ENCODE data around the gene XPC.

XPC gene

DNA sequence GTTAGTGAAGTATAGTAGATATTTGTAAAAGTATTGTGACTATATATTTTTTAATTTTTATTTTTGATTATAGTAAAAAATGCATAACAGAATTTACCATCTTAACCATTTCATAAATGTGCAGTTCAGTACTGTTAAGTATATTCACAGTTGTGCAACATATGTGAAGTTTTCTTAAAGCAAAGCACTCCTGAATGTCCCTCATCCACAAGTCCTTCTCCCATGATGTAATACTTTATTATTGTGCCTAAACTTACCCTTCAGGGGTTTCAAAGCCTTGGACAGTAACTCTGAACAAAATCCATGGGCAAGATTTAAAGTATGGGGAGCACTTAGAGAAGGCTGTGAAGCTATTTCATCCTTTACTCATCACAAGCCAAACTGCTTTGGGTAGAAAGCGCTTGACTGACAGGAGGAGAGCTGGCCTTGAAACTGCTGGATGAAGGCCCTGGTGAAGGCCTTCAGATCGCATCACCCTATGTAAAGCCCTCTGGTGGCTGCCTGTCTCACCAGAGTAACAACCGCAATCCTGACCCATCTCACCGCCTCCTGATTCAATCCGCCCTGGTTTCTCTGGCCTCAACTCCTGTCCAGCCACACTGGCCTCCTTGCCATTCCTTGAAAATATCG, 28.3 kb upstream of the XPC start:
- no peak for DNase-seq (ENCODE audit: low read depth)

GRCh38 chr3:14204515-14205284, 26.3 kb upstream of the XPC start:
- DNase-seq (ENCODE audit: low read depth) = no peak

- DNase-seq (ENCODE audit: low read depth) = peak; percentile 13
Measured at GRCh38 chr3:14203521-14204079, 25.2 kb upstream of the XPC start.

- DNase-seq (ENCODE audit: low read depth) = no peak
Measured at GRCh38 chr3:14202874-14203520, 24.6 kb upstream of the XPC start.

DNA sequence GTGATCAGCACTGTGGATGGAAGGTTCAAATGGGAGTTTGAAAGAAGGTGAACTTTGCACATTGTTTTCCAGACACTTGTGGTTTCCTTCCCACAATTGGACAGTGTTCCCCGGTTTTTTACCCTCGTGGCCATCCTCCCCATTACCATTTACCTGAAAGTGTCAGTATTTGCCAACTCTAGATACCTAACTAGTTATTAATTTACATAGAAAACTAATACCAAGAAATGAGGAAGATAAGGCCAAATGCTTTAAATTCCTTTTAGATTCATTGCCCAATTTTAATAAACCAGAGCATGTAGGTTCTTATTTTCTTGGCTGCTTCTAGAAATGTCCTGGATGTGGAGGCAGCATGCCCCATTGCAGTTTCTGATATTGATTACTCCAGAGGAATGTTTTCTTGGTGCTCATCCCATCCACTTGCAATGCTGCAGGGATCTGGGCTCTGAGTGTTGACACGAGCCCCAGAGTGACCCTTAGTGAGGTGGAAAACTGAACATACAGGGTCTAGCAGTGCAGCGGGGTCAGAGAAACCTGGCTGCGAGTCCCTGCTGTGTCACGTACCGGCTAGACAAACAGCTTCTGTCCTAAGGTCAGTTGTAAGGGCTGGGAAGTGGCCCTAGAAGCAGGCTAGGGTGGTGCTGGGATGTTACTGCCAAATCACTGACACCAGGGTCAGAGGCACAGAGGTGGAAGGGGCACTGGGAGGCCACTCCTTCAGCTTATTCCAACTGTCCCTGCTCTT, 23.7 kb upstream of the XPC start:
- no peak for DNase-seq (ENCODE audit: low read depth)

DNA sequence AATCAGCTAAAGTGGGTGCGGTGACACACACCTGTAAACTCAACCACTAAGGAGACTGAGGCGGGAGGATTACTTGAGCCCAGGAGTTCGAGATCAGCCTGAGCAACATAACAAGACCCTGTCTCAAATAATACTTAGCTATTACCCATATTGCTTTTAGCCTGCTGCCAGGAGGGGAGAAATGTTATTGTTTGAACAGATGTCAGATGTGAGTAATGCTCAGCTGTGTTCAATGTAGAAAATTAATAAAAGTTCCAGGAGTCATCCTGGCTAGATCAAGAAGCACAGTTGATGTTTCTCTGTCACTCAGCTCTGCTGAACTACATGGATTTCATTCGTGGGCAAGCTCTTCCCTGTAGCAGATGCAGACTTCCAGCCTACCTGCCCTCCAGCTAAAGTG, 22.4 kb upstream of the XPC start:
- DNase-seq (ENCODE audit: low read depth) = no peak

- no peak for DNase-seq (ENCODE audit: low read depth)
Measured at GRCh38 chr3:14200276-14200675, 21.9 kb upstream of the XPC start.

DNA sequence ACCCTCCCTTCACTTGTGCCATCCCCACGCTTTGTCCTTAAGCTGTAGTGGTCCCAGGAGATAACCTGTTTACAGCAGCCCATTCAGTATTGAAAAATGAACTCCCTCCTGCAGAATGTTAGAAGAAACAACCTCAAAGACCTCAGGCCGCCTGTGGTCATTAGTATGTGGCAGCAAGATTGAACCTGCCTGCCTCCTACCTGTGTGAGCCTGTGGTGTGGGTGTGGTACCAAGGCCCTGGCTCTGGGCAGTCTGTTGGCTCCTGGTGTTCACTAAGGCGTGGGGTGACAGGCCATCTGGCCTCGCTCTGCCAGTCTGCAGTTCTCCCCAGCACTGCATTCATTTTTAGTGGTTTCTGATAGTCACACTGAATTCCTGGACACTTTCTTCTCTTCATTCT, 21.2 kb upstream of the XPC start:
- no peak for DNase-seq (ENCODE audit: low read depth)

DNA sequence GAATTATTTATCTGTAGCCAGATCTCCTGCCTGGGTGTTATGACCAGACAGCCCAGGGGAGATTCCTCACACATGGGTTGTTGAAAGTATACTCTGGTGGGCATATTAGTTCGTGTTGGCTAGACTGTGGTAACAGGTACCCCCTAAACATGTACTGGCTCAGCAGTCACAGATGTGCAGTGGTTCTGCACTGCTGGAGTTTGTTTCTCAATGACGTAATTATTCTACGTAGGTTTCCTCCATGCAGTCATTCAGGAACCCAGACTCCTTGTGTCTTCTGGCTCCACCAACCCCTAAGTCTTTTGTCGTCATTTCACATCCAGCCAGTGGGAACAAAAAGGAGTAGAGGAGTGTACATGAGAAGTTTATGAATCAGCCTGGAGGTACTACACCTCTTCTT, 16.5 kb upstream of the XPC start:
- no peak for DNase-seq (ENCODE audit: low read depth)

DNA sequence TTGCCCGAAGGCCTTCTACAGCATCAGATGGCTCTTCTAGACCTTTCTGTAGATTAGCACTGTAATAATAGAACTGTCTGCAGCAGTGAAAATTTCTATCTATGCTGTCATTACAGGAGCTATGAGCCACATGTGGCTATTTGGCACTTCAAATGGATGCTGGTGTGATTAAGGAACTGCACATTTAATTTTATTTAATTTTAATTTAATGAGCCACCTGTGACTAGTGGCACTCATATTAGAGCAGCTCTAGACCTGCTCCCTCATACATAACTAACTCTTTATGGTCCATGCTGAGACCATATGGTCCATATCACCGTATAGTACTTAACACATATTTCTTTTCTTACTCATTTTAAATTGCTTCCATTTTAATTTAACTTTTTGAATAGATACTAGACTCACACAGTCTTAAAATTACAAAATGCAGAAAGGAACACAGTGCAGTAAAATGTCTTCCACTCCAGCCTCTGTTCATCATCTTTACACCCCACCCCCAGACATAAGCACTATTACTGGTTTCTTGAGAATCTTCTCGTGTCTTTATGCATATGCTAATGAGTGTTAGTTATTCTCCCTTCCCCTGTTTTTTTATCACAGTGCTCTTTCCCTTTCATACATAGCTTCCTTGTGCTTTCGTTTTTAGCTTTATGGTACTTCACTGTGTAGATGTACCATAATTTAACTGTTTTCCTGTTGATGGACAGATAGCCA, 9.8 kb upstream of the XPC start:
- DNase-seq (ENCODE audit: low read depth) = no peak

DNA sequence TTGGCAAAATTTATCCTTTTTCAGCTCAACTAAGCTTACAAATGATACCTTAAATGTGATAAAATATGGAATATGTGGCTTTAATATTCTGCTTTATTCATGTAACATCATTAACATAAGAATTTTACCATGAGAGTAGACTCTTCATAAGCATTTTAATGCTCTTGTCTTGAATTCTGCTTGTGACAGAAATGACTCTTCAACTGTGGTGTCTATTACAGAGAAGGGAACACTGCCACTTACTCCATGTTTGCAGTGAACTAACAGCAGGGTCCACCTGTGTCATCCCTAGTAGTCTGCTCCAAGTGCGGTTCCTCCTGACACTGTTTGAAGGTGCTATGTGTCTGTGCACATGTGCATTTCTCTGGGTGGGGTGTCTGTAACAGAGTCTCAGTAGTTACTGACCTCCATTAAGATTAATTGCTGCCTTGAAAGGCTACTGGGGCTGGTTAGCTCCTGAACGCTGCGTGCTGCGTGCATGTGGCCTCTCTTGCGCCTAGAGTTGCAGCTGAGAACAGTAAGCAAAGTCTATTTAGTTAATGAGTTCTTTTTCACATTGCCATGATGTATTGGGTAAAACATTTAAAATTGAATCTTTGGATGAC, 8.6 kb upstream of the XPC start:
- no peak for DNase-seq (ENCODE audit: low read depth)

DNA sequence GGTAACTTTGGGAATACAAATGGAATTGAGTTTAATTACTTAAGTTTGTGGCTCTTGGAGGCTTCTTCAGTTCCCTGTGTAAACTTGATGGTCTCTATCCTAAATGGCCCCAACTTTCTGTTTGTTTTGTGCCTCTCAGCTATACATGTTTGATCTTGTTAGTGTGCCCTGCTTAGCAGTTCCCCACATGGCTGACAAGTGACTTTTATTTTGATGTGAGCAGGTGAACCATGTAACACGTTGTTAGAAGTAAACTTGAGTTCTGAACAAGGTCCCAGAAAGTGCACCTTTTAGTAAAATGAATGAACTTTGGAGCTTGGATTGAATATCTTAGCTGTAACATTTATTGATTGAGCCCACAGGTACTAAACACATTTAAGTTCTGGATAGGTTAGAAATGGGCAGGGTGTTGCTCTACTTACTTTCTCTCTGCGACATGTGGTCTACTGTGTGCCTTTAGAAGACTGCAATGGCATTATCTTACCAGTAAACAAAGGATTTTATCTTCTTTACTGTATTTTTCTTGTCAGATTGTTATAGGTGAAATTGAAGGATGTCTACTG, 4.7 kb upstream of the XPC start:
- no peak for DNase-seq (ENCODE audit: low read depth)

GRCh38 chr3:14181253-14181652, 2.9 kb upstream of the XPC start:
- no peak for DNase-seq (ENCODE audit: low read depth)

GRCh38 chr3:14179795-14180194, 1.4 kb upstream of the XPC start:
- DNase-seq (ENCODE audit: low read depth) = no peak

GRCh38 chr3:14179114-14179465, 689 bp upstream of the XPC start:
- no peak for DNase-seq (ENCODE audit: low read depth)

- no peak for DNase-seq (ENCODE audit: low read depth)
Measured at GRCh38 chr3:14177580-14178246, 688 bp downstream of the XPC start.

DNA sequence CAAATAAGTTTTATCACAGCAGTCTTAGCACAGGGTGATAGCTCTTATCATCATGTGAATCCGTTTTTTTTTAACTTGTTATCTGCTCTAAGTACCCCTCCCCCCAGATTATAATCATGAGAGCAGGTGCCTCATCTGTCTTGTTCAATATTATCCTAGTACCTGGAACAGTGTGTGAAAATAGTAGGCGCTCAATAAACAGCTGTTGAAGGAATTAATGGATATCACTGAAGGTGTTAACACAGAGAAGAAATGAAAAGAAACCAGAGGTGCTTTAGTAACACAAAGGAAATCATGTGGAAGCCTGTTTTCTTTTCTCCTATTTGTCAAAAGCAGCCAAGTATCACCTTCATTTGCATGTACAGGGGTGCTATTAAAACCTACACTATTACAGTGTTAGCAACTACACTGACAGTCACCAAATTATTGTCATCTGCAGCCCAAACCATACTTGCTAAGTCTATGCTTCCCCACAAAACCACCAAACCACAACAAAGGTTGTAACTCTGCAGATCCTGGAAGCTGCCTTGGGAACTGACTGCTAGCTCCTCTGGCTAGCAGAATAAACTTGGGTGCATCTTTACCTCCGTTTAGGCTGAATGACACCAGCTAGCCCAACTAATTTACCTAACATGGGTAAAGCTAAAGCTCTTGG, 2.9 kb downstream of the XPC start:
- peak; percentile 28 for DNase-seq (ENCODE audit: low read depth)

- no peak for DNase-seq (ENCODE audit: low read depth)
Measured at GRCh38 chr3:14174483-14174882, 3.9 kb downstream of the XPC start.

GRCh38 chr3:14172496-14172895, 5.9 kb downstream of the XPC start:
- no peak for DNase-seq (ENCODE audit: low read depth)

All from activated T-cell treated with anti-CD3 and anti-CD28 coated beads for 24 hours (primary cell).